C4-2B (cell line): ENCODE data around the gene IER5.

ENCODE experiments used
- ZFX ChIP-seq: fragments of 450-650 bp; IDR thresholded peaks from 2 replicates; pipeline ENCODE4 v1.6.1; 2017
- TF ChIP-seq, protein P1 (sequence below): fragments of 450-650 bp; conservative IDR thresholded peaks from 2 replicates; pipeline ENCODE4 v1.5.1; 2017; ENCODE audit warnings: mild to moderate bottlenecking

DNA sequence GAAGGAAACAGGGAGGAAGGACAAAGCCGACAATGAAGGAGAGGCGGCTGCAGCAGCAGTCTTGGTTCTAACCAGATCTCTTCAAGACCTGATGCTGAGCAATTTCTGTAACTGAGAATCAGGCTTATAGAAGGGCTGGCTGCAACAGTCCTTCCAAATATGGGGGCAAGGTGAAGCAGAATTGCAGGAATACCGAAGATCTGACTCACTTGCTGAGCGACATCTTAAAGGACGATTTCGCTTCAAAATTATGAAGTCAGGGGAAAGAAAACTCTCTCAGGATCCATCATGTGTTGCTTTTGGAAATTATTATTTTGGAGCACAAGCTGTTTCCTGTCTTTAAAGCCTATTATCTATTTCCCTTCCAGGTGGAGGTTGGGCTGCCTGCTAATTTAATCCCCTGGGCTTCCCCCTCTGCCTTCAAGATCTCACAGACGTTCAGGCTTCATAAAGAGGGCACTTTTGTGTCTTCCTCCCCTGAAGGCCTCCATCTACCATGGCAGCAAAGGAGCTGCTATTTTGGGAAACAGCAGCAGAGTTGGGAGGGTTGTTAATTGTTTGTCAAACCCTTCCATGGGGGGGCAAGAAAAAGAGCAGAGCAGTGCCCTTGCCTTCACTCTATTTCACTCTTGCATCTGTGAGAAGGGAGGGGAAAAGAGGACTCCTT is 10.8 kb upstream of the IER5 start:
- TF ChIP-seq, protein P1, sequence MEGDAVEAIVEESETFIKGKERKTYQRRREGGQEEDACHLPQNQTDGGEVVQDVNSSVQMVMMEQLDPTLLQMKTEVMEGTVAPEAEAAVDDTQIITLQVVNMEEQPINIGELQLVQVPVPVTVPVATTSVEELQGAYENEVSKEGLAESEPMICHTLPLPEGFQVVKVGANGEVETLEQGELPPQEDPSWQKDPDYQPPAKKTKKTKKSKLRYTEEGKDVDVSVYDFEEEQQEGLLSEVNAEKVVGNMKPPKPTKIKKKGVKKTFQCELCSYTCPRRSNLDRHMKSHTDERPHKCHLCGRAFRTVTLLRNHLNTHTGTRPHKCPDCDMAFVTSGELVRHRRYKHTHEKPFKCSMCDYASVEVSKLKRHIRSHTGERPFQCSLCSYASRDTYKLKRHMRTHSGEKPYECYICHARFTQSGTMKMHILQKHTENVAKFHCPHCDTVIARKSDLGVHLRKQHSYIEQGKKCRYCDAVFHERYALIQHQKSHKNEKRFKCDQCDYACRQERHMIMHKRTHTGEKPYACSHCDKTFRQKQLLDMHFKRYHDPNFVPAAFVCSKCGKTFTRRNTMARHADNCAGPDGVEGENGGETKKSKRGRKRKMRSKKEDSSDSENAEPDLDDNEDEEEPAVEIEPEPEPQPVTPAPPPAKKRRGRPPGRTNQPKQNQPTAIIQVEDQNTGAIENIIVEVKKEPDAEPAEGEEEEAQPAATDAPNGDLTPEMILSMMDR = no peak
- no peak for TF ChIP-seq ZFX
